ENCODE results near the gene MAP3K19. TPM values are rescaled to one million over a fixed set of nuclear protein-coding genes. Genes with fewer than 3 reads are reported as not detected.

The MAP3K19 gene
- total and polyA plus RNA-seq, 10 of the 15 experiments (the other 5 are each of a cell fraction or from before 2014, with no cell fraction given) = 0.05 TPM; not detected in 9

GRCh38 chr2:134917888-134918525, 129.2 kb downstream of the MAP3K19 start:
- ATAC-seq (peak; percentile 89), FAIRE-seq (peak; percentile 98), DNase-seq (ENCODE audit: low read depth, low spot score) (peak; percentile 80)
- RAD21 ChIA-PET (ENCODE audit: unreplicated experiment) = interaction anchor here (0.6 to 0.9 kb wide), 3 partner anchors 18 to 134 kb away, joined by 3 to 4 read pairs (median 4); partner anchors contain the start of gene RAB3GAP1
- H3K27ac ChIP-seq (ENCODE audit: control insufficient read depth, insufficient read depth) = peak overlapping the region; percentile 92
- intact Hi-C loops (cut with micrococcal nuclease; ENCODE audit: unreplicated experiment) = loop anchor here (5.0 to 10.0 kb wide), 2 partner anchors 803 to 824 kb away; partner anchors contain the start of gene UBXN4
- peak overlapping the region; percentile 88 for H3K9ac ChIP-seq (ENCODE audit: control insufficient read depth, insufficient read depth, low read length)
- H2AFZ ChIP-seq (ENCODE audit: control insufficient read depth, low read depth, low read length) = peak overlapping the region; percentile 84
- CTCF ChIA-PET = interaction anchor here (1.3 kb wide), 1 partner anchor 13 kb away, joined by 7 read pairs; no protein-coding TSS in a partner anchor
- no peaks in the 10 kb centered on the region for H3K27me3 ChIP-seq (replicated peaks in 1 of 2; ENCODE audit: control insufficient read depth in 2 of 2, insufficient read depth in 2 of 2, low read length in 1 of 2)
- peaks cover 0 to 5% of the 10 kb centered on the region in 2 experiments; a peak in 1 of 4 replicates for H3K36me3 ChIP-seq (ENCODE audit: control insufficient read depth in 2 of 2, insufficient read depth in 2 of 2, low read length in 1 of 2)
- peaks cover 6% of the 10 kb centered on the region for H3K4me1 ChIP-seq (ENCODE audit: control insufficient read depth, insufficient read depth, low read length)
- H3K9me3 ChIP-seq (replicated peaks; ENCODE audit: control insufficient read depth, insufficient read depth, low read length) = no peaks in the 10 kb centered on the region
- H4K20me1 ChIP-seq (ENCODE audit: control insufficient read depth, insufficient read depth) = no peaks in the 10 kb centered on the region
- BruUV-seq (replicated peaks) = TSS peak; percentile 92
- peak overlapping the region; percentile 60 for H3K4me2 ChIP-seq (ENCODE audit: control insufficient read depth, insufficient read depth)
- H3K4me3 ChIP-seq = peak overlapping the region; percentile 81
- POLR2A ChIA-PET = interaction anchor here (0.5 to 1.3 kb wide), 5 partner anchors 9 to 554 kb away, joined by 3 to 4 read pairs (median 3); no protein-coding TSS in a partner anchor
- WGBS (ENCODE audit: insufficient coverage, insufficient replicate concordance, low lambda C conversion rate, missing lambda C conversion rate) = under 1% methylated on average over 36 of the region's 38 CpGs
- SMC1A ChIA-PET (ENCODE audit: uncharacterized antibody, unreplicated experiment) = interaction anchor here (0.7 to 1.0 kb wide), 3 partner anchors 24 to 137 kb away, joined by 3 to 4 read pairs (median 3); no protein-coding TSS in a partner anchor
- in situ Hi-C loops (cut with MboI) = loop anchor here (10.0 kb wide), 1 partner anchor 803 kb away; no protein-coding TSS in a partner anchor
- peaks cover 47% of the 10 kb centered on the region for H3K79me2 ChIP-seq (ENCODE audit: control insufficient read depth, insufficient read depth, low read length)
- TF ChIP-seq CBFB (IDR thresholded peaks at IDR 0.05; ENCODE audit: low read depth) (0 out of 2 replicates have a peak, but pooled peaks have one; percentile 21), RBBP5 (conservative IDR thresholded peaks at IDR 0.05) (no peak), WRNIP1 (IDR thresholded peaks at IDR 0.05; ENCODE audit: borderline replicate concordance, low read depth, low read length) (no peak), ZBTB40 (IDR thresholded peaks at IDR 0.05; ENCODE audit: borderline replicate concordance) (peak; percentile 68), MTA2 (IDR thresholded peaks at IDR 0.05; ENCODE audit: low read depth) (peak; percentile 27; the same call in 1 of the 2 replicates), SMAD1 (IDR thresholded peaks at IDR 0.05; ENCODE audit: low read depth, partially characterized antibody) (peak; percentile 70), CUX1 (IDR thresholded peaks at IDR 0.05; ENCODE audit: insufficient replicate concordance, low read depth, low read length) (no peak), POLR2AphosphoS5 (IDR thresholded peaks at IDR 0.05; ENCODE audit: low read length) (peak; percentile 89), E2F4 (IDR thresholded peaks at IDR 0.05; ENCODE audit: low read depth, low read length) (0 out of 2 replicates have a peak, but pooled peaks have one; percentile 54), NRF1 (conservative IDR thresholded peaks at IDR 0.05; ENCODE audit: low read depth, low read length) (no peak), ZBED1 (IDR thresholded peaks at IDR 0.05; ENCODE audit: borderline replicate concordance) (peak; percentile 24; the same call in 1 of the 2 replicates), GABPA (IDR thresholded peaks at IDR 0.05; ENCODE audit: low read depth) (0 out of 2 replicates have a peak, but pooled peaks have one; percentile 34)

Data from GM12878 (cell line).